GM12872 (cell line): ENCODE data around the gene P3H2.

ENCODE experiments used
- CTCF ChIP-seq: IDR thresholded peaks from 3 replicates; pipeline ENCODE4 v1.5.1; 2011; ENCODE audit warnings: low read depth, mild to moderate bottlenecking, low read length, moderate library complexity; ENCODE audit not compliant: insufficient read depth

The P3H2 gene

DNA sequence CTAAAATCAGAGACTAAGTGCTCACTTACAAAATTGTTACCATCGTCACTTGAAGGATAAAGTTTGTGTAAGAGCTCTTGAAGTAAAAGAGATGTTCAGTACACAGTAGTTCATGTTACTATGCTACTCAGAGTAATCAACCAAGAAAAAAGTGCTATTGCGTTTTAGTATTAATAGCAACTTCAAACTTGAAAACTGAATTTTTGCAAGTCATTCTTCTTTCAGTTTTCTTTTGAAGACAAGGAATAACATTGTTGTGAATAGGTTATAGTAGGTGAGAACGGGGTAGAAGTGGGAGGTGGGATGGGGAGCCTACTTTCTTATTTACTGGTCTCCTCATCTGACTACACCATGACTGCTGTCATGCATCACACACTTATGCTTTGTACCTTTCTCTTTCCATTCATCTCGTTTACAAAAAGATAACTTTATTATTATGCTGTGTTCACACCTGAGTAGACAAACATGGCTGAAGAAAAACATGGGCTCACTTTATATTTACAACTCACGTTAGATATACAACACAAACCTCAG lies 39.3 kb upstream of the P3H2 start:
- TF ChIP-seq CTCF, result no peak

- TF ChIP-seq CTCF, result no peak
These were observed 37.6 kb upstream of the P3H2 start for GRCh38 chr3:190158261-190158660.

GRCh38 chr3:190155752-190156151 lies 35.1 kb upstream of the P3H2 start:
- TF ChIP-seq CTCF, result no peak

GRCh38 chr3:190150681-190151080 lies 30.0 kb upstream of the P3H2 start:
- no peak for TF ChIP-seq CTCF

GRCh38 chr3:190142041-190142440 lies 21.3 kb upstream of the P3H2 start:
- TF ChIP-seq CTCF, result no peak

DNA sequence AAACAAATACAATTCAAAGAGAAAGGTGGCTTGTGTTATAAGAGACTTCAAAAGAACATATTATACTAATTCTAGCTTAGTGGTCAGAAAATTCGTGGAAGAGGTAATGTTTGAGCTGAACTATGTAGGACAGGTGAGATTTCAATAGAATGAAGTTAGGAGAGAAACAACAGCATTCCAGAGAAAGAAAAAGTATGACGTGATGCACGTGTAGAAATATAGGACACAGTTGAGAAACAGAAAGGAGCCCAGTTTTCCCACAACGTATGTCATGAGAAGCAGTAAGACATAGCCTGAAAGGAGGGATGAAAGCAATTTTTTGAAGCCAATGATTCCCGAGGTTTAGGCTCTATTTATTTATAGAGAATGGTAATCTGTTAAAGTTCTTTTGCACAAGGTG lies 18.7 kb upstream of the P3H2 start:
- TF ChIP-seq CTCF, result no peak

DNA sequence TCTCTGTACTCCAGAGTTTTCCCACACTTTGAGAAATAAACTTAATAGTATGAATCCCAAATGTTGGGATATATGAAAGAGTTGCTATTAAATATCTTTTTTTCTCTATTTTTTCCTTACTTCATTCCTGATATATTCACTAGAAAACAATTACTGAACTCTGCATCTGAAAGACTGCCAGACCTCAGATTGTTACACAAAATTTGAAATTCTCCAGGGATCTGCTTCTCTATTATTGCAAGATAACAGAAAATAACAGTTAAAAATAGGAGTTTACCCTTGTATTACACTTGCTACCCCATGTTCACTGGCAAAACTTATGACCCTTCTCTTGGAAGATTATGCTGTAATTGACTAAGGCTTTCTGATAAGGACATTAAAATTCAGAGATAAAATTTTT lies 11.7 kb upstream of the P3H2 start:
- TF ChIP-seq CTCF, result no peak

- TF ChIP-seq CTCF, result no peak
These were observed 10.6 kb upstream of the P3H2 start for GRCh38 chr3:190131329-190131728.
